ENCODE results near the gene ACOT11. TPM values are rescaled to one million over a fixed set of nuclear protein-coding genes. Genes with fewer than 3 reads are reported as not detected.

ACOT11 gene
- polyA plus RNA-seq, 1 of the 3 experiments (the other 2 are of a cell fraction) = 6.9 TPM

GRCh38 chr1:54597455-54598030 lies 49.5 kb downstream of the ACOT11 start:
- H3K4me3 ChIP-seq (ENCODE audit: low read depth in 2 of 2, low read length in 1 of 2) = no peak overlapping the region
- no peaks in the 10 kb centered on the region for H3K4me1 ChIP-seq (ENCODE audit: control insufficient read depth in 1 of 2, insufficient read depth in 2 of 2, low read depth in 1 of 2, low read length in 1 of 2)
- H3K9ac ChIP-seq = no peak overlapping the region
- no peaks in the 10 kb centered on the region for H3F3A ChIP-seq (replicated peaks; ENCODE audit: insufficient read depth)
- no peak overlapping the region for H3K27ac ChIP-seq (ENCODE audit: low read depth in 2 of 2, low read length in 1 of 2)
- H3K27me3 ChIP-seq (ENCODE audit: insufficient read depth) = no peaks in the 10 kb centered on the region
- peaks cover 0 to 11% of the 10 kb centered on the region in 2 experiments for H3K36me3 ChIP-seq (replicated peaks in 1 of 2; ENCODE audit: control insufficient read depth in 1 of 2, insufficient read depth in 2 of 2, low read length in 1 of 2)
- CTCF ChIA-PET = no interaction called here
- DNase-seq = no peak
- no peak overlapping the region for H2AFZ ChIP-seq (ENCODE audit: low read depth)
- H3K4me2 ChIP-seq = no peak overlapping the region
- no peaks in the 10 kb centered on the region for H4K20me1 ChIP-seq (ENCODE audit: insufficient read depth)
- no peaks in the 10 kb centered on the region for H3K79me2 ChIP-seq (ENCODE audit: insufficient read depth)
- H3K9me2 ChIP-seq = no peaks in the 10 kb centered on the region
- POLR2A ChIA-PET = no interaction called here
- H3K9me3 ChIP-seq = no peaks in the 10 kb centered on the region
- 87% methylated on average over 3 of the region's 3 CpGs for WGBS (ENCODE audit: low lambda C conversion rate)
- TF ChIP-seq GATA2 (CRISPR knock-in tag; IDR thresholded peaks at IDR 0.05) (no peak), RXRA (IDR thresholded peaks at IDR 0.05; ENCODE audit: borderline replicate concordance, low read depth) (no peak), NFIC (IDR thresholded peaks at IDR 0.05; ENCODE audit: borderline replicate concordance) (no peak)

- 100% methylated on average over 6 of the region's 13 CpGs for WGBS (ENCODE audit: low lambda C conversion rate)
- Histone ChIP-seq H3K4me1 (ENCODE audit: control insufficient read depth in 1 of 2, insufficient read depth in 2 of 2, low read depth in 1 of 2, low read length in 1 of 2) (peaks cover 0 to 2% of the 10 kb centered on the region in 2 experiments; a peak in 1 of 4 replicates), H3K9me2 (no peaks in the 10 kb centered on the region), H4K20me1 (ENCODE audit: insufficient read depth) (no peaks in the 10 kb centered on the region), H3K9me3 (no peaks in the 10 kb centered on the region), H3K36me3 (replicated peaks in 1 of 2; ENCODE audit: control insufficient read depth in 1 of 2, insufficient read depth in 2 of 2, low read length in 1 of 2) (peaks cover 0 to 9% of the 10 kb centered on the region in 2 experiments), H3K27ac (ENCODE audit: low read depth in 2 of 2, low read length in 1 of 2) (no peak overlapping the region), H3K9ac (no peak overlapping the region), H2AFZ (ENCODE audit: low read depth) (no peak overlapping the region), H3K4me3 (ENCODE audit: low read depth in 2 of 2, low read length in 1 of 2) (no peak overlapping the region), H3K4me2 (no peak overlapping the region), H3F3A (replicated peaks; ENCODE audit: insufficient read depth) (no peaks in the 10 kb centered on the region), H3K27me3 (ENCODE audit: insufficient read depth) (no peaks in the 10 kb centered on the region), H3K79me2 (ENCODE audit: insufficient read depth) (no peaks in the 10 kb centered on the region)
- DNase-seq = no peak
- ChIA-PET POLR2A (no interaction called here), CTCF (interaction anchor here (1.0 kb wide), 1 partner anchor 9 kb away, joined by 3 read pairs; no protein-coding TSS in a partner anchor)
- TF ChIP-seq SIN3A (IDR thresholded peaks at IDR 0.05; ENCODE audit: borderline replicate concordance, low read depth, low read length) (no peak), MEF2A (IDR thresholded peaks at IDR 0.05; ENCODE audit: borderline replicate concordance, low read depth) (no peak), GABPA (IDR thresholded peaks at IDR 0.05; ENCODE audit: low read depth) (no peak), ELF1 (IDR thresholded peaks at IDR 0.05) (no peak), EZH2phosphoT487 (IDR thresholded peaks at IDR 0.05; ENCODE audit: borderline replicate concordance, low read depth) (no peak), USF2 (IDR thresholded peaks at IDR 0.05; ENCODE audit: borderline replicate concordance, low read depth, low read length) (no peak), NFIC (IDR thresholded peaks at IDR 0.05; ENCODE audit: borderline replicate concordance) (no peak), RFX5 (IDR thresholded peaks at IDR 0.05; ENCODE audit: low read length) (no peak), NRF1 (IDR thresholded peaks at IDR 0.05; ENCODE audit: low read depth, low read length) (no peak), TCF12 (IDR thresholded peaks at IDR 0.05) (no peak), RXRA (IDR thresholded peaks at IDR 0.05; ENCODE audit: borderline replicate concordance, low read depth) (no peak), SMC3 (IDR thresholded peaks at IDR 0.05; ENCODE audit: low read depth, low read length) (no peak), MAX (IDR thresholded peaks at IDR 0.05; ENCODE audit: low read depth) (no peak)
- TF ChIP-seq, protein P1, sequence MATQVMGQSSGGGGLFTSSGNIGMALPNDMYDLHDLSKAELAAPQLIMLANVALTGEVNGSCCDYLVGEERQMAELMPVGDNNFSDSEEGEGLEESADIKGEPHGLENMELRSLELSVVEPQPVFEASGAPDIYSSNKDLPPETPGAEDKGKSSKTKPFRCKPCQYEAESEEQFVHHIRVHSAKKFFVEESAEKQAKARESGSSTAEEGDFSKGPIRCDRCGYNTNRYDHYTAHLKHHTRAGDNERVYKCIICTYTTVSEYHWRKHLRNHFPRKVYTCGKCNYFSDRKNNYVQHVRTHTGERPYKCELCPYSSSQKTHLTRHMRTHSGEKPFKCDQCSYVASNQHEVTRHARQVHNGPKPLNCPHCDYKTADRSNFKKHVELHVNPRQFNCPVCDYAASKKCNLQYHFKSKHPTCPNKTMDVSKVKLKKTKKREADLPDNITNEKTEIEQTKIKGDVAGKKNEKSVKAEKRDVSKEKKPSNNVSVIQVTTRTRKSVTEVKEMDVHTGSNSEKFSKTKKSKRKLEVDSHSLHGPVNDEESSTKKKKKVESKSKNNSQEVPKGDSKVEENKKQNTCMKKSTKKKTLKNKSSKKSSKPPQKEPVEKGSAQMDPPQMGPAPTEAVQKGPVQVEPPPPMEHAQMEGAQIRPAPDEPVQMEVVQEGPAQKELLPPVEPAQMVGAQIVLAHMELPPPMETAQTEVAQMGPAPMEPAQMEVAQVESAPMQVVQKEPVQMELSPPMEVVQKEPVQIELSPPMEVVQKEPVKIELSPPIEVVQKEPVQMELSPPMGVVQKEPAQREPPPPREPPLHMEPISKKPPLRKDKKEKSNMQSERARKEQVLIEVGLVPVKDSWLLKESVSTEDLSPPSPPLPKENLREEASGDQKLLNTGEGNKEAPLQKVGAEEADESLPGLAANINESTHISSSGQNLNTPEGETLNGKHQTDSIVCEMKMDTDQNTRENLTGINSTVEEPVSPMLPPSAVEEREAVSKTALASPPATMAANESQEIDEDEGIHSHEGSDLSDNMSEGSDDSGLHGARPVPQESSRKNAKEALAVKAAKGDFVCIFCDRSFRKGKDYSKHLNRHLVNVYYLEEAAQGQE (IDR thresholded peaks at IDR 0.05; ENCODE audit: low read depth, low read length) = no peak
Observed at GRCh38 chr1:54599211-54599823, 51.3 kb downstream of the ACOT11 start.
